ENCODE measurements around the gene SMAD5.

SMAD5 gene

GRCh38 chr5:136207631-136208030, 75.0 kb downstream of the SMAD5 start:
- TF ChIP-seq CTCF (conservative IDR thresholded peaks at IDR 0.05; ENCODE audit: low read length), result no peak
- no peak for DNase-seq (ENCODE audit: low read depth)
- H3K4me3 ChIP-seq (ENCODE audit: low read length), result no peak overlapping the region

GRCh38 chr5:136208916-136209315, 76.3 kb downstream of the SMAD5 start:
- TF ChIP-seq CTCF (conservative IDR thresholded peaks at IDR 0.05; ENCODE audit: low read length), result no peak
- no peak overlapping the region for H3K4me3 ChIP-seq (ENCODE audit: low read length)
- DNase-seq (ENCODE audit: low read depth), result no peak

DNA sequence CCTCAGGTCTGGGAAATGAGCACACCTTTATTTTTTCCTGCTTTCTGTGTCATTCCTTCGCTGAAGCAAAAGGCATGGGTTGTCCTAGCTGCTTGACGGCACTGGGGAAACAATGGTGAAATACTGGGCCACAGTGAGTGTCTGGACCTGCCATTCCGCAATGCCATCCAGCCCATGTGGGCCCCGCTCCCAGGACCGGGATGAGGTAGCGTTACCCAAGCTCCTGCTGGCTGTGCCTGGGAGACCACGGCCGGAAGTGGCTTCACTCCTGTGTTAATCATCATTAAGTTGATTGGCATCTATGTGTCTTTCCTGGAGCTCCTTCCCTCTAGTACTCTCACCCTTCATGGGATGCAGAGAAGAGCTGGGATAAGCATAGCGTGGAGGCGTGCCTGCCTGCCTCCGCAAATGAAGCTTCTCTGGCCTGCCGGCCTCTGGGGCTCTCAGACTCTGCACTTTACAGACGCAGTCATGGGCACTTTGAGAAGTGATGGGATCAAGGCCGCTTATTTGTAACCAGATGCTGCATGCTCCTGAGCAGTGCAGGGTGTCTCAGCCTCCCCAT, 76.8 kb downstream of the SMAD5 start:
- DNase-seq (ENCODE audit: low read depth), result no peak
- H3K4me3 ChIP-seq (ENCODE audit: low read length), result no peak overlapping the region
- no peak for TF ChIP-seq CTCF (conservative IDR thresholded peaks at IDR 0.05; ENCODE audit: low read length)

- H3K4me3 ChIP-seq (ENCODE audit: low read length), result no peak overlapping the region
- TF ChIP-seq CTCF (conservative IDR thresholded peaks at IDR 0.05; ENCODE audit: low read length), result no peak
- DNase-seq (ENCODE audit: low read depth), result no peak
These were observed 77.6 kb downstream of the SMAD5 start for GRCh38 chr5:136210259-136210658.

DNA sequence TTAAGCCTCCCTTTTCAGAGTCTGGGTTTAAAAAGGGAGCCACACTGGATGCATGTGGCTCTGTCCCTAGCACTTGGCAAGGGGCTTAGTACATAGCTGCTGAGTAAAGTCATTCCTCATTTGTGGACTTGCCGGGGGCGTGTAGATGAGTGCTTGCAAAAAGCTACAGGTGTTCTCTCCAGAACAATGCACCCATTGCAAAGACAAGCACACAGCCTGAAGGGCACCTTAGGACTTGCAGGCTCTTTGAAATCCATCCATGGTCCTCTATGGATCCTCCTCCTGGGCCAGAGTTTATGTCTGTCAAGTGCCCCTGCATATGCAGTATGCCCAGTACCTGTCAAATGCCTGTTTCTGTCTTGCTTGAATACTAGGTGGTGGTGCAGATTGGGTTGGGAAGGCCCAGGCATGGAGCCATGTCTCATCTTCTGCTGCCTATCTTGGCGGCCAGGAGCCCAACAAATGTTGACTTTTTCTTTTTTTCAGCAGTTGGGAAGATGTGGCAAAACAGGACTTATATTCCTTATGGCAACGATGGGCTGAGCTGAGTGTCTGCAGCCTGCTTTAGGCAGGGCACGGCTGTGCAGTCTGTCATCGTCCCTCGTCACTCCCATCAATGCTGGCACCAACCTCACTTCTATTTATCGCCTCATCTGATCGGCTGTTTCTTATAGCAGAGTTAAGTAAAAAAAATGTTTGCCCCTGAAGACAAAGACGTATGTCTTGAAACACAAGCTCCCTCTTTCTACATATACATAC, 78.8 kb downstream of the SMAD5 start:
- no peak for DNase-seq (ENCODE audit: low read depth)
- TF ChIP-seq CTCF (conservative IDR thresholded peaks at IDR 0.05; ENCODE audit: low read length), result no peak
- no peak overlapping the region for H3K4me3 ChIP-seq (ENCODE audit: low read length)

GRCh38 chr5:136212252-136212721, 79.6 kb downstream of the SMAD5 start:
- peak; percentile 45 for DNase-seq (ENCODE audit: low read depth)
- H3K4me3 ChIP-seq (ENCODE audit: low read length), result no peak overlapping the region
- peak; percentile 94 for TF ChIP-seq CTCF (conservative IDR thresholded peaks at IDR 0.05; ENCODE audit: low read length)

GRCh38 chr5:136213919-136214493, 81.4 kb downstream of the SMAD5 start:
- peak; percentile 41 for DNase-seq (ENCODE audit: low read depth)
- H3K4me3 ChIP-seq (ENCODE audit: low read length), result no peak overlapping the region
- TF ChIP-seq CTCF (conservative IDR thresholded peaks at IDR 0.05; ENCODE audit: low read length), result no peak

Measured in AG10803 (cell line).